HK-2 (cell line): ENCODE measurements around the gene PAX6.

ENCODE experiments used
- DNase-seq: peaks from one replicate; pipeline ENCODE4 v3.0.0-alpha.2; 2018; ENCODE audit not compliant: unreplicated experiment

PAX6 gene

GRCh38 chr11:31810779-31811647 is at the start of gene PAX6:
Gene PAX6 (minus strand): TSS chr11:31811322. CDS start chr11:31806411, 4,911 bp downstream.
- peak; percentile 93 for DNase-seq

GRCh38 chr11:31860391-31860790 is 49.3 kb upstream of the PAX6 start:
- DNase-seq, result no peak

GRCh38 chr11:31856248-31856647 is 45.1 kb upstream of the PAX6 start:
- DNase-seq, result no peak

GRCh38 chr11:31855466-31855865 is 44.3 kb upstream of the PAX6 start:
- DNase-seq, result no peak

GRCh38 chr11:31850365-31850764 is 39.2 kb upstream of the PAX6 start:
- DNase-seq, result no peak

- DNase-seq, result no peak
Observed at GRCh38 chr11:31847761-31848160, 36.6 kb upstream of the PAX6 start.

GRCh38 chr11:31845331-31845730 is 34.2 kb upstream of the PAX6 start:
- DNase-seq, result no peak

GRCh38 chr11:31844351-31844750 is 33.2 kb upstream of the PAX6 start:
- DNase-seq, result no peak

GRCh38 chr11:31841435-31841834 is 30.3 kb upstream of the PAX6 start:
- DNase-seq, result no peak

GRCh38 chr11:31834237-31834636 is 23.1 kb upstream of the PAX6 start:
- DNase-seq, result no peak

GRCh38 chr11:31830406-31830805 is 19.3 kb upstream of the PAX6 start:
- DNase-seq, result no peak

- DNase-seq, result no peak
Observed at GRCh38 chr11:31828217-31828616, 17.1 kb upstream of the PAX6 start.

GRCh38 chr11:31827455-31828206 is 16.5 kb upstream of the PAX6 start:
- DNase-seq, result no peak

GRCh38 chr11:31826536-31827438 is 15.7 kb upstream of the PAX6 start:
- DNase-seq, result no peak

GRCh38 chr11:31825838-31826484 is 14.8 kb upstream of the PAX6 start:
- no peak for DNase-seq

- DNase-seq, result no peak
Observed at GRCh38 chr11:31824879-31825837, 14.0 kb upstream of the PAX6 start.

- no peak for DNase-seq
Observed at GRCh38 chr11:31824332-31824878, 13.3 kb upstream of the PAX6 start.

GRCh38 chr11:31823644-31824331 is 12.7 kb upstream of the PAX6 start:
- DNase-seq, result no peak

GRCh38 chr11:31822927-31823643 is 12.0 kb upstream of the PAX6 start:
- no peak for DNase-seq
